Epithelial cell of umbilical artery (primary cell): Measurements from ENCODE around the gene DLG1. TPM values are rescaled to one million over a fixed set of nuclear protein-coding genes. Genes with fewer than 3 reads are reported as not detected.

Experiments
- total RNA-seq: library from RNA; depleted of rRNA; stranded (reverse); fragments of >200 nt; gene quantifications from 2 replicates; pipeline ENCODE4 v1.2.3, GENCODE V29; 2014

Gene DLG1
- 33.5 and 54.1 TPM in 2 replicates for total RNA-seq

DNA sequence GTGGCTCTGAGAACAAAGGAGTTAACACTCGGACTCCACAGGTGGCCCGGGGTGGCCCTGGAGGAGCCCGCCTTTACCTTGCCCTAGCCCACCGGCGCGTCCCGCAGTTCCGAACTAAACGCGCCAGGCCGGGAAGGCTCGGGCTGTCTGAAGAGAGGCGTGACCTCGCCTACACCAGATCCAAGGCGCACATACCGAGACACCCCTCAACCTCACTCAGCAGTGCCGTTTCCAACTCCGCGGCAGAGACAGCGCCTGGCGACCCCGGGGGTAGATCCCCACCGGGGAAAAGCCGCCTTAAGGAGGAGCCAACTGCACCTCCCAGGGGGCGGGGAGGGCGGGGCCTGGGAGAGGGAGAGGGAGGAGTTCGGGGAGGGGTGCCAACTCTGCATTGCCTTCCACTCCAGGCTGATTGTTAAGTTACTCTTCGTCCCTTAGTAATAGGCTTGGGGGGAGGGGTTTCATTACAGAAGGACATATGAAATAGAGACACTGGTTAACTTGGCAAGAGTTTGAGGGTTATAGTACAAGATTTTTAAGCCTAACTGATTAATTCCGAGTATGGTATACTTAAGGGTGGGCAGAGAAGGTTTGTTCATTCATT, at the start of gene DLG1:
DLG1 (minus strand) TSS at position 272 of the 604 bp plus-strand sequence. CDS start 1,408 bp downstream, outside the sequence.

DNA sequence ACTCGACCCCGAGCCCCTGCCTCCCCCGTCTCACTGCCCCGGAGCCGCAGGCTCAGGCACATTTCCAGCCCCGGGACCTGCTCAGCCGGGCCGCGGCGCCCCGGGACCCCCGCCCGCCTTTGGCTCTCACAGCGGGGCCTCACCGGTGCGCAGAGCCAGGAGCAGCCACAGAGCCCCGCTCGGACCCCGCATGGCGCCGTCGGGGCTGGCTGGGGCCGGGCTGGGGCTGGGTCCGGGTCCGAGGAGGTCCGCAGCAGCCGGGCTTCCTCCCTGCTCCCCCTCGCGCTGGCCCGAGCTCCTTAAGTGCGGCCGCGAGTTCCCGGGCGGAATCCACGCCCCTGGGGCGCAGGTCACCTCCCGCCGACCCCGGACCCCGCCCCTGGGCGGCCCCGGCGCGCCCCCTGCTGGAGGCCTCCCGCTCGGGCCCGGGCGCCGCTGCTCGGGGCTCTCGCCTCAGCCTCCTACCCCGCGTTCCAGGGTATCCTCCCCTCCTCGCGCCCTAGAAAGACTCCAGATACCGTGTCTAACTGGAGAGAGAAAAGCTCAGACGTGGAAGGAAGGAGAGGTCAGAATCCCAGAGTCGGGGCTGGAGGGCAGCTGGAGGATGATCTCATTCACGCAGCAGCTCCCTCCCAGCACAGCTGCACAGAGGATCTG, 268.8 kb downstream of the DLG1 start, which contains the start of gene MELTF:
MELTF (minus strand) TSS at position 307 of the 657 bp plus-strand sequence; CDS start at position 192, 115 bp downstream.

